ENCODE results near the gene GNG10. TPM values are rescaled to one million over a fixed set of nuclear protein-coding genes. Genes with fewer than 3 reads are reported as not detected.

Gene GNG10
- total and polyA plus RNA-seq, 2 of the 4 experiments (the other 2 are of a cell fraction), result 48.8 to 72.7 TPM

GRCh38 chr9:111668026-111668573 lies 6.7 kb downstream of the GNG10 start:
- H2AK5ac ChIP-seq (ENCODE audit: low read depth, low read length), result no peak overlapping the region
- no peak overlapping the region for H3K18ac ChIP-seq (ENCODE audit: low read depth, low read length)
- no peak overlapping the region for H4K8ac ChIP-seq (ENCODE audit: low read depth in 2 of 2, low read length in 2 of 2)
- ChIA-PET POLR2A (ENCODE audit: unreplicated experiment) (no interaction called here), CTCF (no interaction called here)
- no peak overlapping the region for H4K91ac ChIP-seq (ENCODE audit: insufficient read depth, low read depth, low read length)
- ATAC-seq (ENCODE audit: low read depth) (no peak), DNase-seq (no peak)
- H3K9me1 ChIP-seq (ENCODE audit: insufficient read depth, low read length), result peaks cover 20% of the 10 kb centered on the region
- H2AFZ ChIP-seq (replicated peaks; ENCODE audit: low read length, poor library complexity), result no peak overlapping the region
- H3K4me3 ChIP-seq (ENCODE audit: insufficient read depth, low read depth, low read length), result no peak overlapping the region
- no peak overlapping the region for H3K23ac ChIP-seq (ENCODE audit: low read depth, low read length)
- peaks cover 20% of the 10 kb centered on the region for H3K36me3 ChIP-seq (ENCODE audit: control insufficient read depth, insufficient read depth, low read length)
- peaks cover 3% of the 10 kb centered on the region for H3K4me1 ChIP-seq (ENCODE audit: control insufficient read depth, insufficient read depth, low read length)
- H3K27ac ChIP-seq (ENCODE audit: insufficient read depth, low read length), result no peak overlapping the region
- WGBS, 2 experiments (ENCODE audit: extremely low coverage in 2 of 2, insufficient read length in 1 of 2), result no CpG with 5 or more reads among the region's 1 CpG
- no peak overlapping the region for H3K14ac ChIP-seq (replicated peaks; ENCODE audit: low read depth, low read length)
- H2BK5ac ChIP-seq (ENCODE audit: low read depth, low read length, poor library complexity, severe bottlenecking), result no peak overlapping the region
- no peaks in the 10 kb centered on the region for H3K9me3 ChIP-seq (ENCODE audit: control insufficient read depth, insufficient read depth, low read length)
- BruUV-seq (replicated peaks), result no TSS peak
- no peak for TF ChIP-seq USF2 (IDR thresholded peaks at IDR 0.05; ENCODE audit: low read depth, low read length)
- no peak for TF ChIP-seq FOS (IDR thresholded peaks at IDR 0.05; ENCODE audit: low read depth, low read length)
- no peak for TF ChIP-seq MXI1 (IDR thresholded peaks at IDR 0.05; ENCODE audit: borderline replicate concordance, low read depth, low read length)
- TF ChIP-seq RFX5 (IDR thresholded peaks at IDR 0.05; ENCODE audit: low read depth, low read length), result no peak
- TF ChIP-seq MAFK (IDR thresholded peaks at IDR 0.05; ENCODE audit: low read depth, low read length), result no peak
- TF ChIP-seq SMC3 (IDR thresholded peaks at IDR 0.05; ENCODE audit: low read depth, low read length), result no peak
- no peak for TF ChIP-seq CEBPB (IDR thresholded peaks at IDR 0.05; ENCODE audit: low read depth, low read length)
- TF ChIP-seq RAD21 (IDR thresholded peaks at IDR 0.05; ENCODE audit: low read length), result no peak
- no peak for TF ChIP-seq RCOR1 (IDR thresholded peaks at IDR 0.05; ENCODE audit: insufficient replicate concordance, low read length)
- TF ChIP-seq POLR2A (IDR thresholded peaks at IDR 0.05; ENCODE audit: low read depth, low read length), result no peak
- TF ChIP-seq, protein P1, sequence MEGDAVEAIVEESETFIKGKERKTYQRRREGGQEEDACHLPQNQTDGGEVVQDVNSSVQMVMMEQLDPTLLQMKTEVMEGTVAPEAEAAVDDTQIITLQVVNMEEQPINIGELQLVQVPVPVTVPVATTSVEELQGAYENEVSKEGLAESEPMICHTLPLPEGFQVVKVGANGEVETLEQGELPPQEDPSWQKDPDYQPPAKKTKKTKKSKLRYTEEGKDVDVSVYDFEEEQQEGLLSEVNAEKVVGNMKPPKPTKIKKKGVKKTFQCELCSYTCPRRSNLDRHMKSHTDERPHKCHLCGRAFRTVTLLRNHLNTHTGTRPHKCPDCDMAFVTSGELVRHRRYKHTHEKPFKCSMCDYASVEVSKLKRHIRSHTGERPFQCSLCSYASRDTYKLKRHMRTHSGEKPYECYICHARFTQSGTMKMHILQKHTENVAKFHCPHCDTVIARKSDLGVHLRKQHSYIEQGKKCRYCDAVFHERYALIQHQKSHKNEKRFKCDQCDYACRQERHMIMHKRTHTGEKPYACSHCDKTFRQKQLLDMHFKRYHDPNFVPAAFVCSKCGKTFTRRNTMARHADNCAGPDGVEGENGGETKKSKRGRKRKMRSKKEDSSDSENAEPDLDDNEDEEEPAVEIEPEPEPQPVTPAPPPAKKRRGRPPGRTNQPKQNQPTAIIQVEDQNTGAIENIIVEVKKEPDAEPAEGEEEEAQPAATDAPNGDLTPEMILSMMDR (conservative IDR thresholded peaks at IDR 0.05; ENCODE audit: low read depth, low read length), result no peak
- no peak for TF ChIP-seq BHLHE40 (IDR thresholded peaks at IDR 0.05; ENCODE audit: low read depth, low read length)
- no peak for TF ChIP-seq NFE2L2 (IDR thresholded peaks at IDR 0.05; ENCODE audit: low read depth, low read length)
- TF ChIP-seq CHD1 (IDR thresholded peaks at IDR 0.05; ENCODE audit: low read depth, low read length), result no peak
- in situ Hi-C loops (cut with MboI; ENCODE audit: low sequenced_read_pairs), result no loop called here
- H4K5ac ChIP-seq (ENCODE audit: low read depth, low read length), result no peak overlapping the region
- H3K56ac ChIP-seq (ENCODE audit: extremely low read depth, insufficient read depth, low read length), result no peak overlapping the region
- H3K27me3 ChIP-seq (ENCODE audit: control insufficient read depth, insufficient read depth, low read length), result no peaks in the 10 kb centered on the region
- H4K20me1 ChIP-seq (ENCODE audit: insufficient read depth, low read length), result peaks cover 27% of the 10 kb centered on the region
- dilution Hi-C loops (cut with HindIII; ENCODE audit: low sequenced_read_pairs, unreplicated experiment), result no loop called here
- peaks cover 31 to 53% of the 10 kb centered on the region in 2 experiments; a peak in 3 of 4 replicates for H3K79me1 ChIP-seq (ENCODE audit: low read depth in 1 of 2, low read length in 2 of 2)
- intact Hi-C loops (cut with micrococcal nuclease), result no loop called here
- H3K4me2 ChIP-seq (ENCODE audit: low read depth, low read length), result no peak overlapping the region
- no peak overlapping the region for H2AK9ac ChIP-seq (replicated peaks; ENCODE audit: low read depth, low read length, poor library complexity)
- H3K9ac ChIP-seq (ENCODE audit: low read depth, low read length), result no peak overlapping the region
- no peak overlapping the region for H2BK15ac ChIP-seq (ENCODE audit: low read depth, low read length)
- no peak overlapping the region for H2BK20ac ChIP-seq (ENCODE audit: low read depth, low read length)
- H2BK120ac ChIP-seq (ENCODE audit: low read depth, low read length), result no peak overlapping the region
- no peak overlapping the region for H3K4ac ChIP-seq (ENCODE audit: low read depth, low read length)

Measured in IMR-90 (cell line).